ENCODE results near the gene MAN1C1. TPM values are rescaled to one million over a fixed set of nuclear protein-coding genes. Genes with fewer than 3 reads are reported as not detected.
A peak's percentile ranks its signal among the peaks of the same experiment; 100 is the strongest.

MAN1C1 gene
- total RNA-seq, 1 donor from 2014 or later: 39.4 TPM

DNA sequence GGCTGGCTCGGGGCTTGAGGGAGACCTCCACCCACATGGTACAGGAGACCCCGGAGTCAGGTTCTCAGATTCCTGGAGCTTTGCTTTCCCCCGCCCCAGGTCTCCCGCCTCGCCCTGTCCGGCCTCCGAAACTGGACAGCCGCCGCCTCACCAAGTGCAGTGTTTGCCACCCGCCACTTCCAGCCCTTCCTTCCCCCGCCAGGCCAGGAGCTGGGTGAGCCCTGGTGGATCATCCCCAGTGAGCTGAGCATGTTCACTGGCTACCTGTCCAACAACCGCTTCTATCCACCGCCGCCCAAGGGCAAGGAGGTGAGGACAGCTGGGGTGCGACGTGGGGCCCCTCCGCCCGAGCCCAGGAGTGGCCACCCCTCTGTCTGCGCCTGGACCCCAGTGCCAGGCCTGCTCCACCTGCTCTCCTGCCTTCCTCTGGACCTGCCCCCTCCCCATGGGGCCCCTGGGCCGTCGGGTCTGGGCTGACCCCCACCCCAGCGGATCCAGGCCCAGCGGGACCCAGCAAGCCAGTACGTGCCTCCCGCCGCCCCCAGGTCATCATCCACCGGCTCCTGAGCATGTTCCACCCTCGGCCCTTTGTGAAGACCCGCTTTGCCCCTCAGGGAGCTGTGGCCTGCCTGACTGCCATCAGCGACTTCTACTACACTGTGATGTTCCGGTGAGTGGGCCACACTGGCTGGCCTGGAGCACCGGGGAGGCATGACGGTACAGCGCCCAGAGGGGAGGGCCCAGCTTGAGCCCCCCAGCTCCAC is 192.1 kb downstream of the MAN1C1 start:
- DNase-seq (ENCODE audit: low spot score) (no peak), ATAC-seq (no peak)

- no peak for ATAC-seq
- no peak for DNase-seq (ENCODE audit: low spot score)
Observed at GRCh38 chr1:25809283-25809926, 192.8 kb downstream of the MAN1C1 start.

DNA sequence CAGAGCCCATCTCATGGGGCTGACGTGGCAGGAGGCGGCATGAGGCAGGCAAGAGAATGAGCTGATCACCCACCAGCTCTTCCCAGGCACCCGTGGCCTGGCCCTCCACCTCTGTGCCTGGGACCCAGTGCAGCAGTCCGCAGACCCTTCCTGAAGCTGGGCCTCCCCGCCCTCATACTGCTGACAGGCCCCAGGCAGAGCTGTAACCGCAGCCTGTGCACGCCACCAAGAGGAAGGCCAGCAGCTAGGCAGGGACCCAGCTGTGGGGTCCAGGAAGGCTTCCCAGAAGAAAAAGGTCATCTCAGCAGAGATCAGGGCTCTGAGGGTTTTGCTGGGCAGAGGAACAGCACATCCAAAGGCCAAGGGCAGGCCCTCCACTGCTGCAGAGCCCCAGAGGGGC is 193.3 kb downstream of the MAN1C1 start:
- DNase-seq (ENCODE audit: low spot score): no peak
- no peak for ATAC-seq

DNA sequence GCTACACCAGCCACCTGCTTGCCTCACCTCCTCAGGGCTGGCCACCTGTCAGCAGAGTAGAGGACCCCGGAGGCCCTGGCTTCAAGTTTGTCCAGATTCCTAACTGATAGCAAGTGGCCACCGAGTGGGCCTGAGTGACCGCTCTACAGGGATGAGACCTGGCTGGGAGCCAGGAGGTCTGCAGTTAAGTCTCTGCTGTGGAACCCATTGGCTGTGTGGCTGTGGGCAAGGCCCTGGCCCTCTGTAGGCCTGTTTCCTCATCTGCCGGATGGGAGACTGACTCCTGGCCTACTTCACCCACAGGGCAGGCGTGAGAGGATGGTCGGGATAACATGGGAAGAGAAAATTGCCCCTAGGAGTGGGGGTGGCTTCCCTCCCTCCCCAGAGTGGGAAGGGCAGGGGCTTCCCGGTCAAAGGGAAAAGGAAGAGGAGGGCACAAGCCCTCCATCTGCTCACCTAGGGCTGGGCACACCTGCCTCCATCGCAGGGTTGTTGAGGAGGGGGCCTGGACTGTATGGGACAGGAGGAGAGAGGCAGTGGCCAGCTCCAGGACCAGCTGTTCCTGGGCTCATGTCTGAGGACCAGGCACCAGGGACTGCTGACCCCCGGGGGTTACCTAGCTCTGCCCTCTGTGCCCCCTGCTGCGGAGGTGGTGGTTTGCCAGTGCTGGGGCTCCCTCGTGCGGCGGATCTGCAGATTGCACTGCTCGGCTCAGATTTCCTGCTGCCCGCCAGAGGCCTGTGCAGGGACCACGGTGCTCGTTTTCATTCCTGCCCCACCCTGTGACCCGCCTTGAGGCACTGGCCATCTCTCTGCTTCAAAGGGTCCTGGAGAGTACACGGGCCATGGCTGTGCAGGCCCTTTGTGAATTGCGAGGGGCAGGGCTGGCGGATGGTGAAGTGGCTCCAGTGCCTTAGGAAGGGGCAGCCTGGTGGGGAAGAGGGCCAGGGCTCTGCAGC is 194.0 kb downstream of the MAN1C1 start:
- ATAC-seq: peak; percentile 83
- DNase-seq (ENCODE audit: low spot score): peak; percentile 70

- DNase-seq (ENCODE audit: low spot score) (no peak), ATAC-seq (no peak)
Observed at GRCh38 chr1:25811384-25812082, 194.9 kb downstream of the MAN1C1 start.

GRCh38 chr1:25813071-25813733 is 196.6 kb downstream of the MAN1C1 start:
- ATAC-seq: no peak

DNA sequence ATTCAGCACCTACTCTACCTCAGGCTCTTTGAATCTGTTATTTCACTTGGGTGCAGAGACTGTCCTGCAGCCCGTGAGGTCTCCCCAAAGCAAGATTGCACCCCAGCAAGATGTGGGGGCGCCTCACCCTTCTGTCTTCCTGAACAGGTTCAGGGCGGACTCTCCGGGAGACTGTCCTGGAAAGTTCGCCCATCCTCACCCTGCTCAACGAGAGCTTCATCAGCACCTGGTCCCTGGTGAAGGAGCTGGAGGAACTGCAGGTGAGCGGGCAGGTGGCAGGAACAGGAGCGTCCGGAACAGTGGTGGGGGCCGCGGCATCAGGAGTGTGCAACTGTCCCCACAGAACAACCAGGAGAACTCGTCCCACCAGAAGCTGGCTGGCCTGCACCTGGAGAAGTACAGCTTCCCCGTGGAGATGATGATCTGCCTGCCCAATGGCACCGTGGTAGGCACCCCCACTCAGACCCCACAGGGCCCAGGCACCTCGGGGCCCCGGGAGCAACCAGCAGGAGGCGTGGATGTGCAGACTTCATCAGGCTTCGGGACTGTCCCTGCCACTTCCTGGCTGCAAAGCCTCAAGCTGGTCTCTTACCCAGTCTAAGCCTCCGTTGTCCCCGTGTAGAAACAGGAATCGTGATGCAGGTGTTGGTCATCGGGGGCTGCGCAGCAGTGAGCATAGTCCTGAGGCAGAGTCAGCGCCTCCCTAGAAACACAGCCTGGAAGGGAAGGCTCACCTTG is 197.3 kb downstream of the MAN1C1 start:
- ATAC-seq (no peak), DNase-seq (ENCODE audit: low spot score) (no peak)

More at GRCh38 chr1:25813071-25813733, 196.6 kb downstream of the MAN1C1 start:
- DNase-seq (ENCODE audit: low spot score): no peak

DNA sequence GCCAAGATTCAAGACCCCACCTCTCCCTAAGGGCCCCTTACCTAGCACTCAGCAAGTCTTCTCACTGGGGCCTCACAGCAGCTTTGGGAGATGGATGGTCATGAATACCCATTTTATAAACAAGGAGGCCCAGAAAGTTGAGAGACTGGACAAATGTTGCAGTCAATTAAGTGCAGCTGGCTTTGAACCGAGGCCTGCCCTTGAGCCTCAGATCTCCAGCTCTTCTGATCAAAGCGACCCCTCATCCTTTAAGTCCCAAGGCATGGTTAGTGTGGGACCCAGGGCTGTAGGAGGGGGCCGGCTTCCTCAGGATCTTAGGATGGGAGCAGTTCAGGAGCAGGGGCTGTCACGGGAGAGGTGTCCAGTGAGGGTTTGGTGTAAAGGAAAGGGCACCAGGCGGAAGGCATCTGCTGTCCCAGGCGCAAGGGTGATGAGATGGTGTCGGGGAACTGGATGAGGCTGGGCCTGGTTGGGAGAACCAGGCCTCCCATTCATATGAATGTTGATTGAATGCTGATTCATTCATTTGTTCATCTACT is 198.0 kb downstream of the MAN1C1 start:
- DNase-seq (ENCODE audit: low spot score) (no peak), ATAC-seq (no peak)

GRCh38 chr1:25815208-25816111 is 198.9 kb downstream of the MAN1C1 start:
- no peak for ATAC-seq
- no peak for DNase-seq (ENCODE audit: low spot score)

DNA sequence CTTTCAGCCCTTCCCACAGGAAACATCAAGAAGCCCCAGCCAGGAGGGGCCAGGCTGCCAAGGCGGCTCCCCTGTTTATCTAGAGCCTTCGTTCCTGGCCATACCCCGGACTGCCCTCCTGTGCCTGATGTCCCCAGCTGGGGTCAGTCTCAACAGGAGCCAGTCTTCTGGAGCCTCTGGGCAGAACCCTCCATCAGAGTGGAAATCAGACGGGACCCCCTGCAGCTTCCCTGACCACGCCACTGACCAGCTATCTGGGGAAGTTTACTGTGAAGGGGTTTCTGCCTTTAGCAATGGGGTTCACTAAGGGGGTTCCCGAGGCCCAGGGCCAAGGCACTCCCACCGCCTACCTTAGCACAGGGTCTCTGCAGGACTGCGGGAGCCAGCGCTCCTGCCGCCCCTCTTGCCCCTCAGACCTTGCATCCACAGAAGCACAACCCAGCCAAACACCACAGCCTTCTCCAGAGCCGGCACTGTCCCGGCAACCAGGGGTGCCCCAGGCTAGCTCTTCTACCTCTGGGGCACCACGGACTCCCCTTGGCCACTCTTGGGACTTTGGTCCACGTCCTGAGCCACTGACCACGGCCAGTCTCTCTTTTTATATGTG is 199.6 kb downstream of the MAN1C1 start:
- DNase-seq (ENCODE audit: low spot score) (no peak), ATAC-seq (no peak)

- ATAC-seq (no peak), DNase-seq (ENCODE audit: low spot score) (peak; percentile 44)
Observed at GRCh38 chr1:25817840-25818501, 201.4 kb downstream of the MAN1C1 start.

DNA sequence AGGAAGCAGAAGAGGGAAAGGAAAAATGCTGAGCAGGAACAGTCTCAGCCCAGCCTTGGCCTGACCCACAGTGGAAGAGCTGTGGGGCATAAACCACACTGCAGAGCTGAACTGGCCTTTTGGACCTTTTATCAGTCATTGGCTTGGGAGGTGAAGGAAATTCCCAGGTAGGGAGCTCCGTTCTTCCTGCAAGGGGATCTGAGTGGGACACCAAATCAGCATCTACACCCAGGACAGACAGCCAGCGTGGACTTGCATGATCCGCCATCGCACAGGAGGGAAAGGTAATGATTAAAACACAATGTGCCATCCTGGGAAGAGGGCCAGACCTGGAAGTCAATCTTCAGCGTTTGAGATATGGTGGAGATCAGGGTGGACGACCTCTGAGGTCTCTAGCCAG is 202.0 kb downstream of the MAN1C1 start:
- no peak for DNase-seq (ENCODE audit: low spot score)
- ATAC-seq: peak; percentile 29

DNA sequence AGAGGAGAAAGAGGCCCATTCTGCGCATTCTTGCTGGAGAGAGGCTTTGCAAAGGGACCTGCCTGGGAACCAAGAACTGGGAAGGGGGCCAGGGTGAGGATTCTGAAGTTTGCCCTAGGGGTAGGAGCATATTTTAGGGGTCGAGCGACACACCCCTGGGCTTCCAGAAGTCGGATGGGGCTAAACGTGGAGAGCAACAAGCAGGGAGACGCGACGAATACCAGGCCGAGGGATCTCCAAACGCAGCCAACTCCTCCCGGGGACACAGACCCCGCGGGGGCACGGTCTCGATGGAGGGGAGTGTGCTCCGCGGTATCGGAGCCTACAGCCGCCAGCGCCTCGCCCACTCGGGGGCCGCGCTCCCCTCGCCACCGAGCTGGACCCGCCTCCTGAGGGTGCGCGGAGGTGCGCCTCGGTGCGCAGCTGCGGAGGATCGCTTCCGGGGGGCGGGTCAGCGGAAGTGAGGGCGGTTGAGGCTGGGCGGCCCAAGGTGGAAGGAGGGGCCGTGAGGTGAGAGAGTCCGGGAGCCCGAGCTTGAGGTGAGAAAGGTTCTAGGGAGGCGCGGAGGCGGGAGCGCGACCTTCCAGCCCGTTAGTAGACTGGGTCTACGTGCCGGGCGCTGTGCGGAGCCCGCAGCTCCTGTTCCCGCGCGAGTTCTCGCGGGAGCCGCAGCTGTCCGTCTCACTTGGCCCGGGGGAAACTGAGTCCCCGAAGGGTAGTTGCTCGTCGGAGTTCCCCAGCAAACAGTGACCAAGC is 203.1 kb downstream of the MAN1C1 start, which contains the start of gene MTFR1L:
TSS of gene MTFR1L (plus strand) at position 464 of the 756 bp plus-strand sequence. CDS start 3,151 bp downstream, outside the sequence.
- peak; percentile 84 for ATAC-seq
- peak; percentile 94 for DNase-seq (ENCODE audit: low spot score)

- ATAC-seq: peak; percentile 63
- peak; percentile 75 for DNase-seq (ENCODE audit: low spot score)
Observed at GRCh38 chr1:25820247-25821111, 203.9 kb downstream of the MAN1C1 start.

DNA sequence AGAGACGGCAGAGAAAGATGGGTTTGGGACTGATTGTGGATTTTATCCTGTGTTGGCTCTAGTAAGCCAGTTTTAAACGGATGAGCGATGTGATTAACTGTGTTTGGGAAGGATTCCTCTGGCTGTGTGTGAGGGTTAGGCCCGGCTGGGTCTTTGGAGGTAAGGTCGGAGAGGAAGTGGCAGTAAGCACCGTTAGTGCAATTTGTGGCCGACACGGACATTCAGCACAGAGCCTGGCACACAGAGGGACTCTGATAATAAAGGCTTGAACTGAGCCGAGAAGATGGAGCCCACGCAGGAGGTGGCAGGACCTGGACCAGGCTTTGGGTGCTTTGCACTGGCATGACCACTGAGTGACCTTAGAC is 204.5 kb downstream of the MAN1C1 start:
- ATAC-seq (no peak), DNase-seq (ENCODE audit: low spot score) (peak; percentile 44)

Data from left lobe of liver (tissue), 2 donors.